SIG-M5 treated with dmso at 0.1 percent for 504 hours (cell line): ENCODE results near the gene MRNIP.

Experiments
- DNase-seq: peaks from one replicate; lab custom pipeline; 2025; ENCODE audit not compliant: unreplicated experiment; lab: John Stamatoyannopoulos, UW

Gene MRNIP

DNA sequence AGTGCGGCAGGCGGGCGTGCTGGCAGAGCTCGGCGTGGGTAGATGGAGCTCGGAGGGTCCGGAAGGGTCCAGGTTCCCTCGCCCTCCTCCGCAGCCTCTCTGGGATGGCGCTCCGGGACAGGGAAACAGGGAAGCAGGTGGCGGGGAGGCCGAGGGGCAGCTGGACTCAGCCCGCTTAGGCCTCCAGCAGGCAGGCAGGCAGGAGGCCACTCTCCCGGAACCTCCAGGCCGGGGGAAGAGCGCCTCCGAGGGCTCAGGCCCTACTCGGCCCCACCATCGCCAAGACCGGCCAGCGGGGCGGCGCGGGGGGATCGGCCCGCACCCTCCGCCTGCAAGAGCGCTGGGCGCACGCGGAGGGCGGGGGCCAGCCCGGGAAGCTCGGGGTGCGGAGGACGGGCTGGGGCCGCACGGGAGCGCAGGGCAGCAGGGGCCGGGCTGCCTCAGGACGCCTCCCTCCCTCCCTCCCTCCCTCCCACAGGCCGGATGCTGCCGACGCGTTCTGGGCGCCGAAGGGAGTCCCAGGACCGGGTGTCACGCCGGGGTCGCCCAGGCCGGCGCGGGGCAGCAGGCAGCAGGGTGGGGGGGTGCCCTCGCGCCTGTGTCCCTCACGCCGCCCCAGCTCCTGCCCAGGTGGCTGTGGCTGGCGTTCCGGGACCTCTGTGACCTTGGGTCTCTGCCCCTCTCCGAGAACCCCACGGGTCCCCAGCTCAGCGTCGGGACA is 52.9 kb downstream of the MRNIP start:
- DNase-seq = no peak

DNA sequence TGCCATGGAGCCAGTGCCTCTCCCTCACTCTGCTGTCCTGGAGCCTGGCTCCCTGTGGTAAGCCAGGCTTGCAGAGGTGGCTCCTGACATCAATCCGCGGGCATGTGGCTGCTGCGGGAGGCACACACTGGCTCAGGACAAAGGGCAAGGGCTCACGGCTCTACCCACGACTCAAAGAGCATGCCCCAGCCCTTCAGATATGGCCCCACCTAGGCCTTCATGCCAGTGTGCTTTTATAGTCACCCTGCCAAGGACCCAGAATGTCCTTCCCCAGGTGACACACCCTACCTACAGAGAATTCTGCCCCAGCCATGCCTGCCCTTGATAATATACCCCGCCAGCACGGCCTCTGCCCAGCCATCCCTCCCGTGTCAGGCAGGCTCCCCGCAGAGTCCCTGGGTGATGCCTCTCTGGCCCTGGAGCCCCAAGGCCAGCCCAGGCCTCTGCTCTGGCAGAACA is 53.5 kb downstream of the MRNIP start:
- no peak for DNase-seq

DNA sequence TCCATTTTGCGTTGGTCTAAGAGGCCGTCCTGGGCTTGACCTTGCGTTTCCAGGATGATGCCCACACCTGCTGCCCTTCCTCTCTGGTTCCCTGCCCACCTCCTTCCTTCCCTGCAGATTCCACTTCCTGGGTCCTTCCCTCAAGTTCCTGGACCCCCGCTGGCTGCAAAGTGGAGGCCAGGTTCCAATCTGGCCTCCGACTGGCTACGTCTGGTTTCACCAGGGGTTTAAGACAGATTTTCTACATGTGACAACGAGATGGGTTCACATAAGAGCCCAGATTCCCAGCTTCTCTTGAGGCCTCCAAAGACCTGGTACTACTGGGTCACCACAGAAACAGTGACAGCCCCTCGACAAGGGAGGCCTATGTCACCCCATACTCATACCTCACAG is 54.1 kb downstream of the MRNIP start:
- DNase-seq = no peak

DNA sequence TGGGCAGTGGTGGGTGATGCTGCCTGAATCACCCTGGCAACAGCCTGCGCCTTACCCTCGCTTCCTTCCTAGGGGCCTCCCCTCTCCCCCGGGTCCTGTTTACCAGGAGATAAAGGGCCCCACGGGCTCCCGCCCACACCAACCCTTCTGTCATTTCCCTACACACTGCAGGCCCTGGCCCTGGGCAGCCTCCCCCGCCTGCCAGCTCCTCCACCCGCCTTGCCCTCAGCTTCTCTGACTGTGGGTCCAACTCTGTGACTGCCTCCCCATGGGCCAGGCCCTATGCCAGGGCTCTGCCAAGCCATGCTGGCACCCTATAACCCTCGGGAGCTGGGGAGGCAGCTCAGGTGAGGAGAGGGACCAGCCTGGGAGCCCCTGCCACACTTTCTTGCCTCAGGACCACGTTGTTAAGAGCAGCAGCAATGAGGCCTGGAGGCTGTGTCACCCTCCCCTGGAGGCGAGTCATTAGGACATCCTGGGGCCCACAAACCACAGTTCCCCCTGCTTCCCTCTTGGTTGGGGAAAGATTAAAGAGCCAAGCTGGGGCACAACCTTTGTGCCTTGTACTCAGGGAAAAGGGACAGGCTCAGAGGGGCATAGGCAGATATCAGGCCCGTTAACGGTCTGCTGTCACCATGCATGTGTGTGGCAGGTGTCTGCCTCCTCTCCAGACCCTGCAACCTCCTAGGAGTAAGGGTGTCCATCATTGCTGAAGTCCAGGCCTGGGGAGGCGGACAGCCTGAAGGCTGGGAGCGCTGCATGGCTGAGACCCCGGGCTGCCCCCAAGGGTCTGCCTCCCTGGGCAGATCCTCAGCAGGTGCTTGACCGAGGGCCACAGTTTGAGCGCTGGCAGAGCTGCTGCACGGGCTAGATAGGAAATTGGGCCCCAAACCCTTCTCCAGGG is 54.7 kb downstream of the MRNIP start:
- DNase-seq = peak; percentile 88

DNA sequence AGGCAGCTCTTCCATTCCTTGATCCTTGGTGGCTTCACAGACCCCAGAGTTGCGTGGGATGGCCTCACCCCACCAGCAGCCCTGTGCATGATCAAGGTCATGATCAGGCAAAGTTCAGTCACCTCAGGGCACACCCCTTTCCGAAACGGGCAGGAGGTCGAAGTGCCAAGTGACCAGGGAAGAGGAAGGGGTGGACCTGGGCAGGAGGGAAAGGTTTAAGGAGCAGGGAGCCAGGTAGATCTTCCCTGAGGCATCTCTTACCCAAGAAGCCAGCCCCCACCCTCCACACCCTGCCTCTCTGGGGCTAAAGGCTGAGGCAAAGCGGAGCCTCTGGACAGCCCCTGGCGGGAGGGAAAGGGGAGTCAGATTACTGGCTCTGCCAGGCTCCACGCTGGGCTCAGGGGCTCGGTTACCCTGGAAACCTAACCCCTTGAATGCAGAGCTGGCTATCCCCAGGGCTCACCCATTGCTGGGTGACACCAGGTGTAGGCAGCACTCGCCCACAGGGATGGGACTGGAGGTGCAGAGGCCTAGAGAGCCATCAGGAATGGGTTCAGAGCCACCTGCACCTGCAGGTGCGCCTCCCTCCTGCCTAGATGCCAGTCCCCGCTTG is 55.6 kb downstream of the MRNIP start:
- no peak for DNase-seq

DNA sequence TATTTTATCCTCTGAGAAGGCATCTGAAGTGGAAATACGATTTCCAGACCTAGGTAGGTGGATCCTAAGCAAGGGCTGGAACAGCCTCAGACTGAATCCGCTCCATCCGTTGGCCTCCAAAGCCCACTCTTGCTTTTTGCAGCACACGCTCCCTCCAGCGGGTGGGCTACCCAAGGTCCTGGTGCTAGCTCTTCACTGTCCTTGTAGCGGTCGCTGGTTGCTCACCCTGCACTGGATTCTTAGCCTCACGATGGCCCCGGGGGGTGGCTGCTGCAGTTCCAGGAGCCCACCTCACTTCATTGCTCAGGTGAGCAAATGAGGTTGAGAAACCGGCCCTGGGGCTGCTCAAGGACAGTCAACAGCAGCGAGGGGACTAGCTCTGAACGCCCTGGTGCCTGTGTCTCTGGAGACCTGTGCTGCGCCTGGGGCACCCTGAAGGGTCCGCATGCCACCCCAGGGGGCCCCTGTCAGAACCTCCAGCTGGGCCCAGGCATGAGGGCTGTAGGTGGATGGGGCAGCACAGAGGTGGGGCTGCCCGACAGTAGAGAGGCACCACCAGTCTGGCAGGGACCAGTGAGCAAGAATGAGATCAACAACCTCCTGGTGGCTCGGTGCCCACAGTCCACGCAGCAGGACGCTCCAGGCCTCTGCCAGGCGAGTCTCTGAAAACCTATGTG is 56.3 kb downstream of the MRNIP start:
- DNase-seq = no peak

DNA sequence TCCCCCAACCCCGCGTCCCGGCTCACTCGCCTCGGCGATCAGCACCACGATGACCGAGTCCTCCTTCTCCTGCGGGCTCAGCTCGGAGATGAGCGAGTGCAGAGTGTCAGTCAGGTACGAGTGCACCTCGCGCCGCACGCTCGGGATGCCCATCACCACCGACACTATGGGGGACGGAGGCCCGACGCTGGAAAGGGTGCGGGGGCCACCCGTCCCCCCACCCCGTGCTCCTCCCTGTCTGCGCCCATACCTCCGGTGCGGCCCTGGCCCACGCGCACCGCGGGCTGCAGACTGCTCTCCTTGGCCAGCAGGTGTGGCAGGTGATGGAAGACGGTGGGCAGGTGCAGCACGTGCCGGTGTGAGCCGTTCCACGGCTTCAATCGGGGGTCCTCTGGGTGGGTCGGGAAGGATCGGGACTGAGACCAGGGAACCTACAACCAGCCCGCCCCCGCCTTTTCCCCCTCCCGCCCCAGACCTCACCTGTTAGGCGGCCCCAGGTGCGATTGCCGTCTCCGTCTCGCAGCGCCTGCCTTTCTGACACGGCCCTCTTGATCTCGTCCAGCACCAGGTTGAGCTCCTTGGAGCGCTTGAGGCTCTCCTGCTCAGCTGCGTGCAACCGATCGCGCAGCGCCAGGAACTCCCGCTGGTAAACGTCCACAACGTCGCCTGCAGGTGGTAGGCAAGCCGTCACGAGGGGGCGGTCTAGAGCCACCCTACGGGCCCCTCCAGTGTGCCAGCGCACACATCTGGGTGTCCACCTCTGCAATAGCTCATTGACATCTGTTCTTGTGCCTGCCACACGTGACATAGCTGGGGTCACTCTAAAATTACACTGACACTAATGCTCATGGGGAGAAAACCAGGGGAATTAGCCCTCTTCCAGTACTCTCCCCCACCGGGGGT is 57.1 kb downstream of the MRNIP start:
- DNase-seq = peak; percentile 36

DNA sequence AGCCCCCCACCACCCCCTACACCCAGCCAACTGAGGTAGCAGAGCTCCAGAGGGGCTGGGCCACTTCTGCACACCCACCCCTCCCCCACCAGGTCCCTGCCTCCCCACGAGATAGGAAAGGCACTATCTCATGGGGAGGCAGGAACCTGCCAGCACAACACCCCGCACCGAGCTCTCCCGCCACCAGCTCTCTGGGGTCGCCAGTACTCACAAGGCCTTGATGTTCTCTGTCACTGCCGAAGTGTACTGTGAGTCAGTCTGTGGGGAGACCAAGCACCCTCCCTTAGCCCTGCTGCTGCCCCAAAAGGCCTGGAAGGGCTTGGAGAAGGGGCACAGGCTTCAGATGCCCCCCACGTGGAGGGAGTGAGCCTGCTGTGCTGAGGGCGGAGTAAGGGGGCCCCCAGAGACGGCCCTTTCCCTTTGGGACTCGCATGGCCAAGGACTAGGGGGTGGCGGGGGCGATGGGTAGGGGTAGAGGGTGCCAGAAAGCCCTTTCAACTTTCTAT is 57.9 kb downstream of the MRNIP start:
- no peak for DNase-seq

DNA sequence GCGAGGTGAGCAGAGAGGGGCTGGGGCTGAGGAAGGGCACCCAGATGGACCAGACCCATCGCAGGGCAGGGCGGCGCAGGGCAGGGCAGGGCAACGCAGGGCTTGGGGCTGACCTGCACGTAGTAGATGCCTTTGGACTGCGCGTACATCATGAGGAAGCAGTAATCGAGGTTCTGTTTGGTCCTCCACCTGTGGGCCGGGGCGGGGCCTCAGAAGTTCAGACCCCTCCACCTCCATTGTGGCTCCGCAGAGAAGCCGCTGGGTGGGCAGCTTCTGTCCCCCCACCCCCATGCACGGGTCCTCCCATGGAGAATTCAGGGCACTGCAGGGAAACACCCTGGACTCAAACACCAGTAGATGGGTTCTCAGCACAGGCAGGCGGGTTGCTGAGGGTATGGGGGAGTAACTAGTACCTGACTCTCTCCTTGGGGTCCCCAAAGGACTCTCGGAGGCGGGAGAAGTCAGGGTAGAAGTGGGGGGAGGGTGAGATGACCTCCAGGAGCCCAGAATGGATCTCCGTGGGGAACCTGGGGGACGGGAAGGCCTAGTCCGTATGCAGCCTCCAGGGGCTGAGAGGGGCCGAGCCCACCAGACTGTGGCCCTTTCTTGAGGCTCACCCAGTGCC is 58.4 kb downstream of the MRNIP start:
- DNase-seq = no peak

DNA sequence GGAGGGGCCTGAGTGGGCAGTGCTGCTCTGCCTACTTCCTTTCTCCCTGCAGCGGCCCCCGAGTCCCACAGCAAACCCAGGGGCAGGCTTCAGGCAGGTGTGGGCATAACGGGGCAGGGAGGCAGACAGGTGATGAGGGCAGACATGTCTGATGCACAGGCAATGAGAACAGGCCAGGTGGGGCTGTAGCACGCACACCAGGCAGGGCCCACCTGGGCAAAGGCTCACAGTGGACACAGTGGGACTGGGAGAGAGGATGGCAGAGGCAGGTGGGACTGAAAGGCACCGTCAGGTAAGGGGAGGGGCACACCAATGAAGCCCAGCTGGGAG is 59.0 kb downstream of the MRNIP start:
- DNase-seq = no peak

DNA sequence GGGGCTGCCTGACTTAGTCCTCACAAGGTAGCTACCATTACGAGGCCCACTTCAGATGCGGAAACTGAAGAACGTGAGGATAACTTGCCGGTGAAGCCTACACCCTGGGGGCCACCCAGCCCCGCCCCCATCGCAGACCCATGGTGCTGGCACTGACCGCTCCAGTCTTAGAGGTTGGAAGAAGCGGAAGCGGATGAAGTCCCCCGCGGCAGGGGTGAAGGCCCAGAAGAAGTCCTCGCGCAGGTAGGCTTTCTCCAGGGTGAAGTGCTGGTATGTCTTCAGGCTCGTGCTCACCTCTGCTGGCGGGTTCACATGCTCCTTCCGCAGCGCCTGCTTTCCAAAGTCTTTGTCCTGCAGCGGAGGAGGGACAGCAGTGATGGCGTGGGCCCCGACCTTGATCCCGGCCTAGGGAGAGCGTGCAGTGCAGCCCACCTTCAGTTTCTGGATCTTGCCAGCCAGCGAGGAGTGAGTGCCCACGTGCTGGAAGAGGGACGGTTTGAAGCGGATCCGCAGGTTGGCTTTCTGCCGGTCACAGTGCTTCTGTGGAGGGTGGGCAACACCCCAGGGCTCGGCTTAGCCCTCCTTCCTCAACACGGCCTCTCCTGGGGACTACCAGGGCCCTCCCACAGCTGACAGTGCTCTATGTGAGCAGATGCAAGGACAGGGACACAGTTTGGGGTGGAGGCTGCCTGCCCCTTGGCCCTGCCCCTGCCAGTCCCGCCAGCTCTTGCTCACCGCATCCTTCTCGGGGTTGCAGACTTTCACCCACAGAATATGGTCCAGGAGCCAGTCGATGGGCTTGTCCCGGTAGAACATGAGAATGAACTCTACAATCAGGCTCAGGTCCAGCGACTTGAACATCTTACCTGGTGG is 59.6 kb downstream of the MRNIP start:
- no peak for DNase-seq

DNA sequence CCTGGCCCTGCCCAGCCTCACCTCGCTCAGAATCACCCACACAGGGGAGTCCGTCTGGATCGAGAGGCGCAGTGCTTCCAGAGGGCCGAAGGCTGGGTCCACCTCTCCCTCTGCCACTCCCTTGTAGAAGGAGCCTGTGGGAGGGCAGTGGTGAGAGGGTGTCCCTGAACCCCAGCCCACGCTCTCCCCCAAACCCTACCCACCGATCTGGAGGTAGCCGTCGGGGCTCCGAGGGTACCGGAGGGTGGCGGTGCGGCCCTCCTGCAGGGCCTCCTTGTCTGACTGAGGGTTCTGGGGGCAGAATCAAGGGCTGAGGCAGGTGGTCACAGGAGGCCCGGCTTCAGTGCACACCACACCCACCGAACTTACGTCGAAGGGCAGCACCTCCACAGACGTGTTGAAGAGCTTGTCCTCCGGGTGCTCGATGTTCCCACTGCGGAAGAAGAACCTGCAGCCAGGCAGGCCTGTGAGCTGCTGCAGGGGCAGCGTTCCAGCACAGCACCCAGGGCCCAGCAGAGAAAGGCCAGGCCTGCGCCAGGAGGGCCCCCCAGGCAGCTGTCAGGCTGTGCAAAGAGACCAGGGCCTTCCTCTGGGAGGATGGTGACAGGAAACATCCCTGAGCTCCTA is 60.4 kb downstream of the MRNIP start:
- no peak for DNase-seq

DNA sequence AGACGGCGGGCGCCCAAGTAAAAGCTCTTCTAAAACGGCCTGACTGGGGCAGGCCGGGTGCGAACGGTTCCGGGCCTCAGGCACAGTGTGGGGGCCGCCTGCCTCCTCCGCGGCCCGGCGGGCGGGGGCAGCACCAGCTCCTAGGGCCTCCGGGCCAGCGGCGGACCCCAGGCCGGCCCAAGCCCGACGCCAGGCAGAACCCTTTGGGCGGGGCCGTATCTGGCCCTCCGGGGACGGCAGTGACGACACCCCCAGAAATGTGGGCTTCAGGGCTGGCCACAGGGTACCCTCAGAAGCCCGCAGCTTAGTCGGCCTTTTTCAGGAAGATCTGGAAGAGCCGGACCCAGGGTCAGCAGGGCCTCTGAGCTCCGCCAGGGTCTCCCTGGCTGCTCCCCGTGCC is 60.9 kb downstream of the MRNIP start:
- DNase-seq = no peak

DNA sequence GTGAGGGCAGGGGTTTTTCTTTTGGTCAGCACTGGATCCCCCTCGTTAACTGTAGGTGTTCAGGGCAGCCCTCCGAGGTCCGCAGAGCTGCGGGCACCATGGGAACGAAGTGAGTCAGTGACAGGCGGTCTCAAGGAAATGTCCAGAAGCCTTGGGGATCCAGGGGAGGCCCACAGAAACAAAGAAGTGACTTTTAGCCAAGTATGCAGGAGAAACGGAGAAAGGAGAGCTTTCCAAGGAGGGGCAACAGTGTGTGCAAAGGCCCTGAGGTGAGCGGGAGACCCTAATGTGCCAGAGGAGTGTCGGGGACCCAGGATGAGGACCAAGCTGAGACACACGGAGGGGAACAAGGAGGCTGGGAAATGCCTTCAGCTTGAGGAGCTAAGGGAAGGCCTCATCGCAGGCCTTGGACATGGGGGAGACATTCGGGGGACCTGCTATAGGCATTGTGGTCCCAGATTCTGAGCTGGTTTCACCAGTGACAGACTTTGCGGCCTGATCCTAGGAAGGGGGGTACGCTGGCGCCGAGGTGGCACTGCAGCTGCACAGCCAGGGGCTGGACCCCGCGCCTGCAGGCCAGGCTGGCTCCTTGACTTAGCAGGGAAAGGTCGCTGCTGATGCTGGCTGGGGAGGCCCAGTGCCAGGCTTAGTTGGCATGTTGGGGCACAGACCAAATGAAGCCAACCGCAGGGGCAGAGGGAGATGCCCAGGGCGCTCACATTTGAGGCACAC is 61.6 kb downstream of the MRNIP start:
- no peak for DNase-seq

DNA sequence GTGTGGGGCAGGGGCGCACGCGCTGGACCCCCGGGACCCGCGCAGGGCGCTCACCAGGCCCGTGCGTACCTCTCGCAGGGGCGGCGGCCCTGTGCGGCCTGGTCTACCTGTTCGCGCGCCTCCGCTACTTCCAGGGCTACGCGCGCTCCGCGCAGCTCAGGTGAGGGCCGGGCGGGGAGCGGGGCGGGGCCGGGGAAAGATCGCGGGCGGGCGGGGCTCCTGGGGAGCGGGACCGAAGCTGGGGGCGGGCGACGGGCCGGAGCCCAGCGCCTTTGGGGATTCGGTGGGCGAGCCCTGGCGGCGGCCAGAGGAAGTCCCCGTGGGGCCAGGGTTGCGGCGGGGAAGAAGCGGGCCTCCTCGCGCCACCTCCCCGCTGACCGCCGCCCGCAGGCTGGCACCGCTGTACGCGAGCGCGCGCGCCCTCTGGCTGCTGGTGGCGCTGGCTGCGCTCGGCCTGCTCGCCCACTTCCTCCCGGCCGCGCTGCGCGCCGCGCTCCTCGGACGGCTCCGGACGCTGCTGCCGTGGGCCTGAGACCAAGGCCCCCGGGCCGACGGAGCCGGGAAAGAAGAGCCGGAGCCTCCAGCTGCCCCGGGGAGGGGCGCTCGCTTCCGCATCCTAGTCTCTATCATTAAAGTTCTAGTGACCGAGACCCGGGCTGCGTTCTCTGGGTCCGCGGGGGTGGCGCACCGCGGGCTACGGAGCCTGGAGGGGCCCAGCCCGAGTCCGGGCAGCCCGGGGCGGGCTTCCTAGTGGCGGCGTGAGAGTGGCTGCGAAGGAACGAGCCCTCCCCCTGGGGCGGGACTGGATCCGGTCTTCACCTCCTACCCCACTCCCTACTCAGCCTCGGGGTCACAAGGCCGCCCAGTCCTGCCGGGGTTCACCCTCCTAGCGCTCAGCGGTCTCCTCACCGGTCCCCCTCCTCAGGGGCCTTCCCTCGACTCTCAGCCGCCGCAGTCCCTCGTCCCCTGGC is 62.5 kb downstream of the MRNIP start:
- peak; percentile 80 for DNase-seq

DNA sequence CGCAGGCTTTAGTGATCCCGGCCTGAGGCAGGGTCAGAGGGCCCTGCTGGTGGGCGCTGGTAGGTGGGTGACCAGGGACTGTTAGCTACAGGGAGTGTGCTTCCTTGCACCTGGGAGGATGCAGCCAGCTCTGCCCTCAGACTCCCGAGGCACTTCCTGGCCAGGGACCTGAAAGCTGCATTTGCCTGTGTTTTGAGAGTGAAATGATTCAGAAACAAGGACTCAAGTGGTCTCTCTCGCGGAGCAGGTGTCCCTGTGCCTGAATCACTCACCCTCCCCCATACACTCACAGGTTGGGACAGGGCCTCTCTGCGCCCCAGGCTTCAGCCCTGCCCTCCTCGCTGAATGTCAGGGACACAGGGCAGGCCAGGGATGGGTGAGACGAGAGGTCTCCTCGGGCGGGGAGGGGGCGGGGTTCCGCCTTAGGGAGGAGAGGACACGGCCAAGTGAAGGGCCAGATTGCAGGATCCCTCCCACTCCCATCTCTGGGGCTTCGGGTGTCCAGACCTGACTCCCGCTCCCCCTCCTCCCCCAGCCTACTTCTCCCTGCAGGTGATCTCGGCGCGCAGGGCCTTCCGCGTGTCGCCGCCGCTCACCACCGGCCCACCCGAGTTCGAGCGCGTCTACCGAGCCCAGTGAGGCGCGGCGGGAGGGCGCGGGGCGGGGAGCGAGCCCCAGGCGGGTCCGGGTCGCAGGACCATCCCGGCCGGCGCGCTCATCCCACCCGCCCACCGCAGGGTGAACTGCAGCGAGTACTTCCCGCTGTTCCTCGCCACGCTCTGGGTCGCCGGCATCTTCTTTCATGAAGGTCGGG is 63.4 kb downstream of the MRNIP start:
- no peak for DNase-seq
